Measurements from ENCODE around the gene MOB3B.
"Not testable (repeated sequence)": the region's sequence is repeated elsewhere in the genome, so short reads cannot be mapped to it uniquely, and the experiment has no call there.

The MOB3B gene

GRCh38 chr9:27475057-27475595 is 54.5 kb downstream of the MOB3B start:
- DNase-seq (ENCODE audit: low spot score), result no peak

GRCh38 chr9:27474305-27474704 is 55.3 kb downstream of the MOB3B start:
- DNase-seq (ENCODE audit: low spot score), result no peak

- no peak for DNase-seq (ENCODE audit: low spot score)
These were observed 56.5 kb downstream of the MOB3B start for GRCh38 chr9:27473111-27473529.

- no peak for DNase-seq (ENCODE audit: low spot score)
These were observed 57.4 kb downstream of the MOB3B start for GRCh38 chr9:27472195-27472594.

GRCh38 chr9:27471789-27472188 is 57.8 kb downstream of the MOB3B start:
- DNase-seq (ENCODE audit: low spot score), result no peak

GRCh38 chr9:27471366-27471765 is 58.2 kb downstream of the MOB3B start:
- DNase-seq (ENCODE audit: low spot score), result no peak

- DNase-seq (ENCODE audit: low spot score), result no peak
These were observed 59.2 kb downstream of the MOB3B start for GRCh38 chr9:27470291-27470856.

- DNase-seq (ENCODE audit: low spot score), result no peak
These were observed 60.1 kb downstream of the MOB3B start for GRCh38 chr9:27469550-27469949.

GRCh38 chr9:27468462-27469110 is 61.0 kb downstream of the MOB3B start:
- DNase-seq (ENCODE audit: low spot score), result no peak

- no peak for DNase-seq (ENCODE audit: low spot score)
These were observed 61.6 kb downstream of the MOB3B start for GRCh38 chr9:27468000-27468399.

- no peak for DNase-seq (ENCODE audit: low spot score)
These were observed 62.1 kb downstream of the MOB3B start for GRCh38 chr9:27467486-27467885.

GRCh38 chr9:27466516-27466915 is 63.1 kb downstream of the MOB3B start:
- DNase-seq (ENCODE audit: low spot score), result not testable (repeated sequence)

- not testable (repeated sequence) for DNase-seq (ENCODE audit: low spot score)
These were observed 64.7 kb downstream of the MOB3B start for GRCh38 chr9:27464950-27465349.

- no peak for DNase-seq (ENCODE audit: low spot score)
These were observed 66.8 kb downstream of the MOB3B start for GRCh38 chr9:27462846-27463245.

GRCh38 chr9:27462434-27462833 is 67.2 kb downstream of the MOB3B start:
- DNase-seq (ENCODE audit: low spot score), result no peak

GRCh38 chr9:27460226-27461023 is 69.2 kb downstream of the MOB3B start:
- no peak for DNase-seq (ENCODE audit: low spot score)

- no peak for DNase-seq (ENCODE audit: low spot score)
These were observed 72.2 kb downstream of the MOB3B start for GRCh38 chr9:27457445-27457844.

GRCh38 chr9:27453860-27454553 is 75.6 kb downstream of the MOB3B start:
- no peak for DNase-seq (ENCODE audit: low spot score)

GRCh38 chr9:27451207-27451797 is 78.3 kb downstream of the MOB3B start:
- DNase-seq (ENCODE audit: low spot score), result no peak

- DNase-seq (ENCODE audit: low spot score), result no peak
These were observed 78.9 kb downstream of the MOB3B start for GRCh38 chr9:27450752-27451151.

GRCh38 chr9:27448356-27448755 is 81.3 kb downstream of the MOB3B start:
- not testable (repeated sequence) for DNase-seq (ENCODE audit: low spot score)

All from SK-N-DZ (cell line).